Left ventricle myocardium inferior (tissue), 1 donor: ENCODE results near the gene COL5A3. TPM values are rescaled to one million over a fixed set of nuclear protein-coding genes. Genes with fewer than 3 reads are reported as not detected.
"Not testable (repeated sequence)": the region's sequence is repeated elsewhere in the genome, so short reads cannot be mapped to it uniquely, and the experiment has no call there.

Source experiments
- DNase-seq: peaks from one replicate; pipeline ENCODE4 v3.0.0-alpha.2; 2020
- H3K27ac ChIP-seq: fragments of 200-600 bp; replicated peaks from 2 replicates; pipeline ENCODE4 v1.8.0; 2021
- H3K27me3 ChIP-seq: fragments of 200-600 bp; 2 replicates; pipeline ENCODE4 v1.8.0; 2021; ENCODE audit warnings: low read depth
- H3K36me3 ChIP-seq: fragments of 200-600 bp; 2 replicates; pipeline ENCODE4 v1.8.0; 2021
- H3K4me1 ChIP-seq: fragments of 200-600 bp; 2 replicates; pipeline ENCODE4 v1.8.0; 2021
- H3K4me3 ChIP-seq: fragments of 200-600 bp; 2 replicates; pipeline ENCODE4 v1.8.0; 2021; ENCODE audit warnings: mild to moderate bottlenecking, moderate library complexity
- H3K9me3 ChIP-seq: fragments of 200-600 bp; replicated peaks from 2 replicates; pipeline ENCODE4 v1.8.0; 2021
- CTCF ChIP-seq: fragments of 200-600 bp; IDR thresholded peaks from 2 replicates; pipeline ENCODE4 v1.8.0; 2021; ENCODE audit warnings: antibody characterized with exemption, mild to moderate bottlenecking, borderline replicate concordance
- intact Hi-C: fragments of 100-400 bp; cut with micrococcal nuclease; formaldehyde crosslinking; loops from one replicate; pipeline ENCODE4 v1.11.0; 2022
- total RNA-seq: library from RNA; stranded (reverse); fragmentation: NEBNext Ultra II Directional; extraction: Animal tissue kit (Norgen Biotek cat#: 25700); gene quantifications from one replicate; pipeline ENCODE4 v1.2.1, GENCODE V29; 2021
- donor health status: DM: no; HTN: yes; CAD: no; lungs with severe emphysema.

COL5A3 gene
- total RNA-seq, 1 donor from 2014 or later = 8.7 TPM

DNA sequence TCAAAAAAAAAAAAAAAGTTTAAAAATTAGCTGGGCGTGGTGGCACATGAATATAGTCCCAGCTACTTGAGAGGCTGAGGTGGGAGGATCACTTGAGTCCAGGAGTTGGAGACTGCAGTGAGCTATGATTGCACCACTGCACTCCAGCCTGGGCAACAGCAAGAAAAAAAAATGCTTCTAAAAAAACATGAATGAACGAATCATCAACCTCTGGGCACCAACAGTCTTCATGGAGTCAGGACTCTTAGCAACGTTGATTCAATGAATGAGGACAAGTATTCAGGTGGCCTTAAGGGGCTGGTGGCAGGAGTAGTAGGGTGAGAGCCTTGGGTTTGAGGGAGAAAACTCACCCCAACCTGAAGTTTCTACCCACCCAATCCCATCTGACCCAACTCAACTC, 53.3 kb downstream of the COL5A3 start:
- no peak for TF ChIP-seq CTCF
- no peaks in the 10 kb centered on the region for H3K4me1 ChIP-seq
- no peak overlapping the region for H3K4me3 ChIP-seq
- no peaks in the 10 kb centered on the region for H3K9me3 ChIP-seq
- H3K27ac ChIP-seq = no peak overlapping the region
- intact Hi-C loops = no loop called here
- no peak for DNase-seq
- H3K27me3 ChIP-seq = peaks cover 73% of the 10 kb centered on the region
- H3K36me3 ChIP-seq = peaks cover 5% of the 10 kb centered on the region

DNA sequence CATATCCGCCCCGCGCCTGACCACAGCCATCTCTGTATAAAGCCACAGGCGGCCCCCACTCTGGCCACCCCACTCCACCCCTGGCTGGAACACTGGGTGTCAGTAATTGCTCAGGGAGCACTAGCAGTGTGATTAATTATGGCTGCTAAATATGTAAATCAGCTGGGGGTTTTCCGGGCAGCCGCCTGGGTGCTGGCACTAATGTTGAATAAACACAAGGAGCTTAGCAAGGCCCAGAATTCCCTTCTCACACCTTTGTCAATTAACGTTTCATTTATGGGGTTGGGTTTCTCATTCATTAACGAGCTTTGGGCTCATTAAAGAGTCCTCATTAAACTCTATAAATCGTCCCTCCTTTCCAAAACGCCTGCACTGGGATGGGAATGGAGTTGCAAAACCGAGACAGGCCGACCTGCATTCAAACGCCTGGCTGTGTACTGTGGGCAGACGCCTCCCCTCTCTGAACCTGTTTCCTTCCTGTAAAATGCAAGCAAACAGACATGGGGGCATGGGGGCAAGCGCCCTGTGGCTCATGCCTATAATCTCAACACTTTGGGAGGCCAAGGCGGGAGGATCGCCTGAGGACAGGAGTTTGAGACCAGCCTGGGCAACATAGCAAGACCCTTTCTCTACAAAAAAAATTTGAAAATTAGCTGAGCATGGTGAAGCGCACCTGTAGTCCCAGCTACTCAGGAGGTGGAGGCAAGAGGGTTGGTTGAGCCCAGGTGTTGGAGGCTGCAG, 56.3 kb downstream of the COL5A3 start:
- H3K36me3 ChIP-seq = no peaks in the 10 kb centered on the region
- DNase-seq = no peak
- no peaks in the 10 kb centered on the region for H3K4me1 ChIP-seq
- peaks cover 64% of the 10 kb centered on the region for H3K27me3 ChIP-seq
- no peaks in the 10 kb centered on the region for H3K9me3 ChIP-seq
- intact Hi-C loops = no loop called here
- TF ChIP-seq CTCF = no peak
- H3K4me3 ChIP-seq = no peak overlapping the region
- H3K27ac ChIP-seq = no peak overlapping the region

GRCh38 chr19:9952276-9952675, 58.0 kb downstream of the COL5A3 start:
- no peaks in the 10 kb centered on the region for H3K36me3 ChIP-seq
- no peak for DNase-seq
- H3K4me1 ChIP-seq = peaks cover 2% of the 10 kb centered on the region
- no peak overlapping the region for H3K4me3 ChIP-seq
- peaks cover 52% of the 10 kb centered on the region for H3K27me3 ChIP-seq
- intact Hi-C loops = no loop called here
- H3K9me3 ChIP-seq = no peaks in the 10 kb centered on the region
- no peak for TF ChIP-seq CTCF
- no peak overlapping the region for H3K27ac ChIP-seq

DNA sequence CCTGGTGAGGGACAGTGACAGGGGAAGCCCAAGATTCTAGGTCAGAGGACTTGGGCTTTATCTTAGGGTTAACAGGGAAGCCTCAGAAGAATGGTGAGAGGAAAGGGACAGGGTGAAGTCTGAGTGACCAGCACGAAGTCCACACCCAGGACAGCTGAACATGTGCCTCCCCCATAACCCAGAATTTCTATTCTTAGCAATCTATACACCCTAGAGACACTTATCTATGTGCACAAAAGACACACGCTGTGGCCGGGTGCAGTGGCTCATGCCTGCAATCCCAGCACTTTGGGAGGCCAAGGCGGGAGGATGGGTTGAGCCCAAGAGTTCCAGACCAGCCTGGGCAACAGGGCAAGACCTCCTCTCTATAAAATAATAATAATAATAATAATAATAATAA, 62.9 kb downstream of the COL5A3 start:
- intact Hi-C loops = no loop called here
- peaks cover 2% of the 10 kb centered on the region for H3K9me3 ChIP-seq
- H3K27ac ChIP-seq = peak overlapping the region; percentile 82
- no peak for DNase-seq
- H3K27me3 ChIP-seq = peaks cover 63% of the 10 kb centered on the region
- no peak for TF ChIP-seq CTCF
- H3K36me3 ChIP-seq = no peaks in the 10 kb centered on the region
- peaks cover 24% of the 10 kb centered on the region for H3K4me1 ChIP-seq
- H3K4me3 ChIP-seq = no peak overlapping the region

GRCh38 chr19:9946528-9947125, 63.7 kb downstream of the COL5A3 start:
- peak overlapping the region; percentile 82 for H3K27ac ChIP-seq
- DNase-seq, H3K9me3 ChIP-seq, H3K4me3 ChIP-seq, intact Hi-C loops, H3K36me3 ChIP-seq: not testable (repeated sequence)
- H3K4me1 ChIP-seq = peaks cover 24% of the 10 kb centered on the region
- H3K27me3 ChIP-seq = peaks cover 66% of the 10 kb centered on the region

DNA sequence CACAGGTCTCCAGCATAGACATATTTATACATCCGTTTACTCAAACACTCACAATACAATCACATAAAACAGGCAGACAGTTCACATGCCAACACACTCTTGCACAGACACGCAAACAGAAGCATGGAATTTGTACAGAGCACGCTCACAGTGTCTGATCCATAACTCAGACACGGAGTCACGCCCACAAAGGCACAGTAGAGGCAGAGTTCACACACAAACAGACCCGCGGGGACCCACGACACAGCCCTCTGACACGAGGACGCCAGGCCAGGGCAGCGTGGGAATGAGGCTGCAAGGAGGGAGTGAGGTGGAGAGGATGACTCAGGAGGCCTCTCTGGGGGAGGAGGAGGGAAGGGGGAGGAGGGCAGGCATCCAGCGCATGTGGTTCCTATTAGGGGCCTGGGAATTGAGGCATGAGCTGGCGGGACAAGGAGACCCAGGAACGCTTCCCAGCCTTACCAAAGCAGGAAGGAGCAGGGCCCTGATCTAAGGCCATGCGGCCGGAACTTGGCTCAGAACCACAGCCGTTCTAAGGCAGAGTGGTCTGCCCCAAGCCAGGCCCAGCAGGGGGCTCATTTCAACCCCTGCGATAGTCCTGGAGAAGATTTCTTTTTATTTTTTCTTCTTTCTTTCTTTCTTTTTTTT, 64.9 kb downstream of the COL5A3 start:
- peaks cover 24% of the 10 kb centered on the region for H3K4me1 ChIP-seq
- peaks cover 19% of the 10 kb centered on the region for H3K9me3 ChIP-seq
- H3K36me3 ChIP-seq = no peaks in the 10 kb centered on the region
- peak; percentile 90 for DNase-seq
- H3K27me3 ChIP-seq = peaks cover 65% of the 10 kb centered on the region
- no peak overlapping the region for H3K4me3 ChIP-seq
- peak; percentile 32 for TF ChIP-seq CTCF
- peak overlapping the region; percentile 82 for H3K27ac ChIP-seq
- intact Hi-C loops = no loop called here
